Tibial nerve (tissue), 3 donors: ENCODE results near the gene FAM227B.

Experiments used
- CTCF ChIP-seq, 5 experiments: fragments of 200-600 bp in 3 of 5; fragments of 450-650 bp in 2 of 5; sonication (generic) in 3 of 5; IDR thresholded peaks; one replicate each; pipeline ENCODE4 v1.5.1; 2016 to 2019; ENCODE audit warnings: antibody characterized with exemption in 5 of 5, mild to moderate bottlenecking in 3 of 5, moderate library complexity in 2 of 5
- POLR2A ChIP-seq, 2 donors: fragments of 450-650 bp; IDR thresholded peaks; one replicate each; pipeline ENCODE4 v1.6.1; 2017; ENCODE audit warnings: antibody characterized with exemption in 2 of 2, mild to moderate bottlenecking in 2 of 2, moderate library complexity in 2 of 2

GRCh38 chr15:49622561-49622960 is 1.9 kb upstream of the FAM227B start:
- TF ChIP-seq CTCF (IDR thresholded peaks at IDR 0.05) = no peak
- TF ChIP-seq POLR2A (IDR thresholded peaks at IDR 0.05) = no peak
